Right atrium auricular region (tissue), 2 donors: ENCODE results near the gene GAL3ST2. TPM values are rescaled to one million over a fixed set of nuclear protein-coding genes. Genes with fewer than 3 reads are reported as not detected.

Source experiments
- DNase-seq: peaks from one replicate; pipeline ENCODE4 v3.0.0-alpha.2; 2019; ENCODE audit warnings: low spot score
- H3K27ac ChIP-seq, 2 donors: fragments of 200-600 bp; sonication (generic); 1 replicate in 1 of 2; 2 replicates in 1 of 2; pipeline ENCODE4 v1.5.1; 2016 to 2019
- H3K27me3 ChIP-seq, 2 donors: fragments of 200-600 bp; sonication (generic); one replicate each; pipeline versions ENCODE4 v1.5.1 to v1.6.0; 2017 to 2019
- H3K36me3 ChIP-seq: fragments of 200-600 bp; sonication (generic); one replicate; pipeline ENCODE4 v1.5.1; 2016
- H3K4me1 ChIP-seq, 2 donors: fragments of 200-600 bp; sonication (generic); one replicate each; pipeline versions ENCODE4 v1.5.1 to v1.6.0; 2017 to 2019
- H3K4me3 ChIP-seq, 2 donors: fragments of 200-600 bp; sonication (generic); 1 replicate in 1 of 2; 2 replicates in 1 of 2; pipeline ENCODE4 v1.5.1; 2017 to 2019; ENCODE audit warnings: mild to moderate bottlenecking in 1 of 2, moderate library complexity in 1 of 2
- H3K9me3 ChIP-seq, 2 donors: fragments of 200-600 bp; sonication (generic); one replicate each; pipeline ENCODE4 v1.5.1; 2019
- total RNA-seq, 2 donors: library from RNA; depleted of rRNA; stranded (reverse); fragments of >200 nt; gene quantifications; one replicate each; pipeline ENCODE4 v1.1.0, GENCODE V29; 2016
- TF ChIP-seq, protein P1 (sequence below), 2 donors: fragments of 200-600 bp; sonication (generic); IDR thresholded peaks; one replicate each; pipeline ENCODE4 v1.5.1; 2019; ENCODE audit warnings: antibody characterized with exemption in 2 of 2

Gene GAL3ST2
- total RNA-seq, 2 donors from 2014 or later, result 0.56 to 1.1 TPM

DNA sequence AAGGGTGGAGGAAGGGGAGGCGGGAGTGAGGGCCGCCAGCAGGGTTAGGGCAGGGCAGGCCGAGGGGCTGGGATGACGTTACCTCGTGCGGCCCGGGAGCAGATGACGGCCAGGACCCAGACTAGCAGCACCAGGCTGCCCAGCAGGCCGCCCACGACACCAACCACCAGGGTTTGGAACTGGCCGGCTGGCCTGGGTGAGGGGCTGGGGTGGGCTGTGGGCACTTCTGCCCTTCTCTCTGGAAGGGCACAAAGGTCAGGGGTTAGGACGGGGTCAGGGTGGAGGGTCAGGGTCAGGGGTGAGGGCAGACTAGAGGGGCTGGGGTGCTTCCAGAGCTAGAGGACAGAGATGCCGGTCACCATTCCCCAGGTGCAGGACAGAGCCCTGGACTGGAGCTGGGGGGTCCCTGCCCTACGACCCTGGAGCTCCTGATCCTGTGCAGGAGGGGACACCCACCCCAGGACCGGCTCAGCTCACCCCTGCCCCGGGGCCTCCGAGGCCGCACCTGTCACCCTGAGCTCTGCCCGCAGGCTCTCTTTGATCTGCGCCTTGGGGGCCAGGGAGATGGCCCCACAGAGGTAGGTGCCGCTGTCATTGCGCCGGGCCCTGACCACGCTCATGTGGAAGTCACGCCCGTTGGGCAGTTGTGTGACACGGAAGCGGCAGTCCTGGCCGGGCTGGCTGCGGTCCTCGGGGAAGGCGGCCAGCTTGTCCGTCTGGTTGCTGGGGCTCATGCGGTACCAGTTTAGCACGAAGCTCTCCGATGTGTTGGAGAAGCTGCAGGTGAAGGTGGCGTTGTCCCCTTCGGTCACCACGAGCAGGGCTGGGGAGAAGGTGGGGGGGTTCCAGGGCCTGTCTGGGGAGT lies 75.7 kb downstream of the GAL3ST2 start:
- Histone ChIP-seq H3K4me1 (peaks cover 0 to 20% of the 10 kb centered on the region in 2 donors), H3K4me3 (no peak overlapping the region), H3K27ac (no peak overlapping the region), H3K27me3 (no peaks in the 10 kb centered on the region), H3K36me3 (no peaks in the 10 kb centered on the region), H3K9me3 (no peaks in the 10 kb centered on the region)
- DNase-seq, result no peak
- TF ChIP-seq, protein P1, sequence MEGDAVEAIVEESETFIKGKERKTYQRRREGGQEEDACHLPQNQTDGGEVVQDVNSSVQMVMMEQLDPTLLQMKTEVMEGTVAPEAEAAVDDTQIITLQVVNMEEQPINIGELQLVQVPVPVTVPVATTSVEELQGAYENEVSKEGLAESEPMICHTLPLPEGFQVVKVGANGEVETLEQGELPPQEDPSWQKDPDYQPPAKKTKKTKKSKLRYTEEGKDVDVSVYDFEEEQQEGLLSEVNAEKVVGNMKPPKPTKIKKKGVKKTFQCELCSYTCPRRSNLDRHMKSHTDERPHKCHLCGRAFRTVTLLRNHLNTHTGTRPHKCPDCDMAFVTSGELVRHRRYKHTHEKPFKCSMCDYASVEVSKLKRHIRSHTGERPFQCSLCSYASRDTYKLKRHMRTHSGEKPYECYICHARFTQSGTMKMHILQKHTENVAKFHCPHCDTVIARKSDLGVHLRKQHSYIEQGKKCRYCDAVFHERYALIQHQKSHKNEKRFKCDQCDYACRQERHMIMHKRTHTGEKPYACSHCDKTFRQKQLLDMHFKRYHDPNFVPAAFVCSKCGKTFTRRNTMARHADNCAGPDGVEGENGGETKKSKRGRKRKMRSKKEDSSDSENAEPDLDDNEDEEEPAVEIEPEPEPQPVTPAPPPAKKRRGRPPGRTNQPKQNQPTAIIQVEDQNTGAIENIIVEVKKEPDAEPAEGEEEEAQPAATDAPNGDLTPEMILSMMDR (IDR thresholded peaks at IDR 0.05), result no peak

DNA sequence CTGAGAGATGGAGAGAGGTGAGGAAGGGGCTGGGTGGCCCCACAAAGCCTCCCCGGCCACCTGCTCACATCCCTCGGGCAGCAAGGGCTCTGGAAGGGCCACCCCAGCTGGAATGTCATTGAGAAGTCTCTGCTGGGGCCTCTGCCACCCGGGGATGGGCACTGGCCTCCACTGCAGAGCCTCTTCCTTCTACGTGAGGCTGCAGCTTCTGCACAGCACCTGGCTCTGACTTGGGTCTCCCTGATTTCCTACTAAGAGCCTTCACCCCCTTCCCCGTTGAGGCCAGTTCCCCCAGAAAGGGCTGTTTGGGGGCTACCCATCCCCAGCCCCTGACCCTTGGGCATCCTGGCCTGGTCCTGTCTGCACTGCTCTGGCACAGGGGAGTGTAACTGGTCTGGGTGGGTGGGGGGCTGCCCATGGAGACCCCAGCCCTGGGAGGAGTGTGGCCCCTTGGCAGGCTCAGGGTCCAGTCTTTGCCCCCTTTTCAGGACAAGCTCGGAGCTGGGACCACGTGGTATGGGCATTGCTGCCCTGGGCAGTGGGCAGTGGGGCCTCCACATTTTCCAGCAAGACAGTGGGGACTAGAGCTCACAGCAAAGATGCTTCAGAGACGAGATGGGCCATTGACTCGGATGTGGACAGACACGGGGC lies 76.5 kb downstream of the GAL3ST2 start:
- DNase-seq, result no peak
- peak overlapping the region in 1 of 2 donors; percentile 83 for H3K27ac ChIP-seq
- no peak overlapping the region for H3K4me3 ChIP-seq
- H3K36me3 ChIP-seq, result no peaks in the 10 kb centered on the region
- H3K27me3 ChIP-seq, result no peaks in the 10 kb centered on the region
- peaks cover 0 to 20% of the 10 kb centered on the region in 2 donors for H3K4me1 ChIP-seq
- no peaks in the 10 kb centered on the region for H3K9me3 ChIP-seq
- TF ChIP-seq, protein P1 (IDR thresholded peaks at IDR 0.05), result no peak

Other genes starting within 250 kb of the GAL3ST2 start
- gene BOK, start 218.1 kb upstream of the GAL3ST2 start, total RNA-seq, result 10 to 100 TPM; 11.2 to 25.7 TPM
- gene THAP4, start 139.7 kb upstream of the GAL3ST2 start, total RNA-seq, result 10 to 100 TPM; 76.8 to 94.7 TPM
- 10 to 100 TPM; 47.8 to 53.0 TPM for gene ATG4B, start 139.1 kb upstream of the GAL3ST2 start, total RNA-seq
- gene DTYMK, start 90.0 kb upstream of the GAL3ST2 start, total RNA-seq, result 1 to 10 TPM; 6.4 to 6.6 TPM
- 10 to 100 TPM; 21.9 to 32.7 TPM for gene ING5, start 74.8 kb upstream of the GAL3ST2 start, total RNA-seq
- 10 to 100 TPM in 1 of 2 donors, 1 to 10 TPM in 1; 7.5 to 11.7 TPM for gene D2HGDH, start 42.2 kb upstream of the GAL3ST2 start, total RNA-seq
- gene NEU4, start 32.4 kb downstream of the GAL3ST2 start, total RNA-seq, result under 1 TPM in 1 of 2 donors, not detected in 1; 0.31 TPM
- gene PDCD1, start 82.1 kb downstream of the GAL3ST2 start, total RNA-seq, result 10 to 100 TPM in 1 of 2 donors, 1 to 10 TPM in 1; 1.0 to 17.5 TPM
- gene RTP5, start 92.9 kb downstream of the GAL3ST2 start, total RNA-seq, result not detected